HEK293 (cell line): ENCODE data around the gene HOXA11.

Source experiments
- CTCF ChIA-PET: fragments of 350-600 bp; formaldehyde crosslinking; extraction: SDS; loops from one replicate; lab custom pipeline; 2021; ENCODE audit warnings: antibody characterized with exemption; lab: Yijun Ruan, JAX
- POLR2A ChIA-PET: fragments of 300-600 bp; formaldehyde crosslinking; extraction: SDS; loops from one replicate; lab custom pipeline; 2020; ENCODE audit warnings: antibody characterized with exemption, inconsistent platforms; lab: Yijun Ruan, JAX
- H3K27ac ChIP-seq: fragments of 200-500 bp; sonication (Bioruptor generic); 2 replicates; pipeline ENCODE4 v1.5.1; 2014; ENCODE audit warnings: low read depth, low read length, control low read depth, inconsistent platforms; ENCODE audit errors: extremely low read depth
- H3K36me3 ChIP-seq, 2 experiments: fragments of 200-500 bp in 1 of 2; sonication (Bioruptor generic) in 1 of 2; 1 replicate in 1 of 2; 2 replicates in 1 of 2; pipeline ENCODE4 v1.5.1; 2014 to 2017; ENCODE audit warnings: inconsistent platforms in 2 of 2, low read length in 2 of 2; ENCODE audit not compliant: control insufficient read depth in 2 of 2, insufficient read depth in 1 of 2
- H3K4me1 ChIP-seq: fragments of 200-500 bp; sonication (Bioruptor generic); 2 replicates; pipeline ENCODE4 v1.5.1; 2014; ENCODE audit warnings: mild to moderate bottlenecking, low read length, inconsistent platforms; ENCODE audit not compliant: control insufficient read depth, insufficient read depth
- H3K4me3 ChIP-seq: 2 replicates; pipeline ENCODE4 v1.5.1; 2011; ENCODE audit warnings: low read depth, mild to moderate bottlenecking, control low read depth, low read length, moderate library complexity
- H3K9me3 ChIP-seq: fragments of 200-500 bp; sonication (Bioruptor generic); 2 replicates; pipeline ENCODE4 v1.5.1; 2014; ENCODE audit warnings: low read depth, low read length, inconsistent platforms; ENCODE audit not compliant: control insufficient read depth, insufficient read depth
- AEBP2 ChIP-seq: fragments of 450-650 bp; formaldehyde crosslinking; IDR thresholded peaks from 2 replicates; pipeline ENCODE4 v1.5.1; 2016; ENCODE audit warnings: missing biosample characterization, missing genetic modification characterization, borderline replicate concordance
- GFI1B ChIP-seq: fragments of 450-650 bp; formaldehyde crosslinking; IDR thresholded peaks from 2 replicates; pipeline ENCODE4 v1.5.1; 2016; ENCODE audit warnings: missing biosample characterization, missing genetic modification characterization
- KLF9 ChIP-seq: fragments of 450-650 bp; formaldehyde crosslinking; IDR thresholded peaks from 2 replicates; pipeline ENCODE4 v1.5.1; 2016; ENCODE audit warnings: missing biosample characterization, missing genetic modification characterization, low read depth
- REST ChIP-seq: fragments of 450-650 bp; formaldehyde crosslinking; IDR thresholded peaks from 2 replicates; pipeline ENCODE4 v1.5.1; 2016; ENCODE audit warnings: missing biosample characterization, missing genetic modification characterization
- ZBTB26 ChIP-seq: fragments of 450-650 bp; formaldehyde crosslinking; optimal IDR thresholded peaks from 2 replicates; pipeline ENCODE3; 2016; ENCODE audit warnings: missing biosample characterization, mild to moderate bottlenecking, missing genetic modification characterization
- ZNF266 ChIP-seq: fragments of 450-650 bp; formaldehyde crosslinking; IDR thresholded peaks from 2 replicates; pipeline ENCODE4 v1.5.1; 2016; ENCODE audit warnings: missing biosample characterization, missing genetic modification characterization, low read depth
- ZNF530 ChIP-seq: fragments of 450-650 bp; formaldehyde crosslinking; IDR thresholded peaks from 2 replicates; pipeline ENCODE4 v1.5.1; 2016; ENCODE audit warnings: low read depth, missing biosample characterization, missing genetic modification characterization
- ZNF544 ChIP-seq: fragments of 450-650 bp; formaldehyde crosslinking; IDR thresholded peaks from 2 replicates; pipeline ENCODE4 v1.5.0; 2017; ENCODE audit warnings: missing biosample characterization, missing genetic modification characterization
- ZNF548 ChIP-seq: fragments of 450-650 bp; formaldehyde crosslinking; IDR thresholded peaks from 2 replicates; pipeline ENCODE4 v1.5.1; 2016; ENCODE audit warnings: missing biosample characterization, missing genetic modification characterization
- ZNF600 ChIP-seq: fragments of 450-650 bp; formaldehyde crosslinking; IDR thresholded peaks from 2 replicates; pipeline ENCODE4 v1.5.1; 2016; ENCODE audit warnings: missing biosample characterization, missing genetic modification characterization
- ZNF639 ChIP-seq: fragments of 450-650 bp; formaldehyde crosslinking; IDR thresholded peaks from 2 replicates; pipeline ENCODE4 v1.5.1; 2016; ENCODE audit warnings: missing biosample characterization, missing genetic modification characterization
- ZNF677 ChIP-seq: fragments of 450-650 bp; IDR thresholded peaks from 2 replicates; pipeline ENCODE4 v1.5.0; 2018; ENCODE audit warnings: missing biosample characterization, mild to moderate bottlenecking, missing genetic modification characterization, moderate library complexity

Gene HOXA11

GRCh38 chr7:27158436-27159265, 26.4 kb downstream of the HOXA11 start (continued):
- no peak for TF ChIP-seq AEBP2
- TF ChIP-seq ZNF639 (tag by site-specific recombination), result no peak
- no peak for TF ChIP-seq ZNF544 (tag by site-specific recombination)
- no peak for TF ChIP-seq REST (tag by site-specific recombination)
- TF ChIP-seq ZNF600 (tag by site-specific recombination), result 0 out of 2 replicates have a peak, but pooled peaks have one; percentile 21
- TF ChIP-seq ZNF530 (tag by site-specific recombination), result no peak
- no peak for TF ChIP-seq ZBTB26 (tag by site-specific recombination)

- no peaks in the 10 kb centered on the region for H3K9me3 ChIP-seq
- ChIA-PET POLR2A (interaction anchor here (1.3 to 2.3 kb wide), 4 partner anchors 8 to 22 kb away, joined by 4 to 17 read pairs (median 9); no protein-coding TSS in a partner anchor), CTCF (interaction anchor here (0.6 to 2.8 kb wide), 3 partner anchors 14 to 1067 kb away, joined by 3 to 11 read pairs (median 4); partner anchors contain the start of gene HOXA5)
- no peak overlapping the region for H3K4me3 ChIP-seq
- peaks cover 12% of the 10 kb centered on the region for H3K4me1 ChIP-seq
- H3K27ac ChIP-seq, result peak overlapping the region; percentile 33; the same call in 1 of the 2 replicates
- TF ChIP-seq GFI1B (tag by site-specific recombination), result no peak
- no peak for TF ChIP-seq ZNF266 (tag by site-specific recombination)
- no peak for TF ChIP-seq KLF9 (tag by site-specific recombination)
- TF ChIP-seq ZNF677 (tag by site-specific recombination), result no peak
- no peak for TF ChIP-seq ZNF548 (tag by site-specific recombination)
- H3K36me3 ChIP-seq, result peaks cover 6 to 11% of the 10 kb centered on the region in 2 experiments; a peak in 2 of 3 replicates
Measured at GRCh38 chr7:27157702-27158431, 27.2 kb downstream of the HOXA11 start.
